Measurements from ENCODE around the gene KRT1. TPM values are rescaled to one million over a fixed set of nuclear protein-coding genes. Genes with fewer than 3 reads are reported as not detected.

The KRT1 gene
- polyA plus RNA-seq, 2 of the 4 experiments (the other 2 are of a cell fraction), result not detected

- ATAC-seq, result no peak
- Histone ChIP-seq H3K4me1 (no peaks in the 10 kb centered on the region), H3K9me3 (no peaks in the 10 kb centered on the region), H3K4me3 (no peak overlapping the region), H3K27ac (no peak overlapping the region), H3K4me2 (no peak overlapping the region)
- TF ChIP-seq HDAC2 (IDR thresholded peaks at IDR 0.05) (no peak), ZSCAN20 (CRISPR knock-in tag; IDR thresholded peaks at IDR 0.05) (no peak), NFE2L2 (conservative IDR thresholded peaks at IDR 0.05; ENCODE audit: low read length) (no peak), POLR2AphosphoS2 (conservative IDR thresholded peaks at IDR 0.05; ENCODE audit: low read length) (no peak), ATOH8 (CRISPR knock-in tag; IDR thresholded peaks at IDR 0.05; ENCODE audit: low read depth) (no peak), JUN (IDR thresholded peaks at IDR 0.05) (no peak), RFX5 (IDR thresholded peaks at IDR 0.05) (no peak), EHF (CRISPR knock-in tag; IDR thresholded peaks at IDR 0.05) (no peak), TP53 (CRISPR knock-in tag; IDR thresholded peaks at IDR 0.05) (no peak), CHD4 (IDR thresholded peaks at IDR 0.05; ENCODE audit: borderline replicate concordance) (no peak), JUNB (IDR thresholded peaks at IDR 0.05) (no peak), ZNF302 (CRISPR knock-in tag; IDR thresholded peaks at IDR 0.05) (no peak), MAX (IDR thresholded peaks at IDR 0.05) (no peak), USF2 (IDR thresholded peaks at IDR 0.05) (no peak), FOSL2 (IDR thresholded peaks at IDR 0.05) (no peak), FOSL2 (CRISPR knock-in tag; IDR thresholded peaks at IDR 0.05) (no peak), MYC (IDR thresholded peaks at IDR 0.05; ENCODE audit: borderline replicate concordance, low read length) (no peak), HES2 (IDR thresholded peaks at IDR 0.05) (no peak)
- ChIA-PET CTCF (interaction anchor here (1.1 kb wide), 1 partner anchor 59 kb away, joined by 3 read pairs; no protein-coding TSS in a partner anchor), POLR2A (no interaction called here)
- FAIRE-seq, result no peak
- DNase-seq (ENCODE audit: low read depth in 1 of 2, low spot score in 1 of 2), result no peak
- 87% methylated on average over 4 of the region's 4 CpGs for WGBS (ENCODE audit: missing lambda C conversion rate)
Observed at GRCh38 chr12:52641468-52641867, 38.7 kb downstream of the KRT1 start.

GRCh38 chr12:52637299-52637698, 42.9 kb downstream of the KRT1 start:
- Histone ChIP-seq H3K4me1 (no peaks in the 10 kb centered on the region), H3K9me3 (no peaks in the 10 kb centered on the region), H3K27ac (no peak overlapping the region), H3K4me3 (no peak overlapping the region), H3K4me2 (no peak overlapping the region)
- DNase-seq (ENCODE audit: low read depth in 1 of 2, low spot score in 1 of 2), result no peak
- WGBS (ENCODE audit: missing lambda C conversion rate), result 67% methylated on average over 4 of the region's 4 CpGs
- no peak for TF ChIP-seq KDM5A (IDR thresholded peaks at IDR 0.05)
- POLR2A ChIA-PET, result no interaction called here
- CTCF ChIA-PET, result no interaction called here
- ATAC-seq, result no peak
- FAIRE-seq, result no peak

- ChIA-PET POLR2A (no interaction called here), CTCF (no interaction called here)
- 71% methylated on average over 5 of the region's 5 CpGs for WGBS (ENCODE audit: missing lambda C conversion rate)
- FAIRE-seq (no peak), ATAC-seq (no peak), DNase-seq (ENCODE audit: low read depth in 1 of 2, low spot score in 1 of 2) (no peak)
- H3K4me3 ChIP-seq, result no peak overlapping the region
- no peak overlapping the region for H3K4me2 ChIP-seq
- no peak overlapping the region for H3K27ac ChIP-seq
- TF ChIP-seq MAFK (IDR thresholded peaks at IDR 0.05; ENCODE audit: partially characterized antibody), result peak; percentile 14
- TF ChIP-seq CEBPB (IDR thresholded peaks at IDR 0.05), result no peak
- H3K4me1 ChIP-seq, result no peaks in the 10 kb centered on the region
- no peaks in the 10 kb centered on the region for H3K9me3 ChIP-seq
Observed at GRCh38 chr12:52636592-52637258, 43.5 kb downstream of the KRT1 start.

GRCh38 chr12:52636189-52636588, 44.0 kb downstream of the KRT1 start:
- H3K9me3 ChIP-seq, result no peaks in the 10 kb centered on the region
- ChIA-PET POLR2A (no interaction called here), CTCF (no interaction called here)
- no peaks in the 10 kb centered on the region for H3K4me1 ChIP-seq
- TF ChIP-seq ZSCAN20 (CRISPR knock-in tag; IDR thresholded peaks at IDR 0.05) (no peak), MYC (IDR thresholded peaks at IDR 0.05; ENCODE audit: borderline replicate concordance, low read length) (no peak), EHF (CRISPR knock-in tag; IDR thresholded peaks at IDR 0.05) (no peak), HOXB13 (CRISPR knock-in tag; IDR thresholded peaks at IDR 0.05; ENCODE audit: low read depth) (no peak), FOXS1 (CRISPR knock-in tag; IDR thresholded peaks at IDR 0.05) (no peak), POLR2A (IDR thresholded peaks at IDR 0.05; ENCODE audit: low read length) (no peak)
- ATAC-seq (no peak), DNase-seq (ENCODE audit: low read depth in 1 of 2, low spot score in 1 of 2) (no peak), FAIRE-seq (no peak)
- WGBS (ENCODE audit: missing lambda C conversion rate), result 77% methylated on average over 6 of the region's 6 CpGs
- H3K27ac ChIP-seq, result no peak overlapping the region
- H3K4me2 ChIP-seq, result no peak overlapping the region
- H3K4me3 ChIP-seq, result no peak overlapping the region
